GF-D8 (cell line): ENCODE data around the gene SERPINA5.
"Not testable (repeated sequence)": the region's sequence is repeated elsewhere in the genome, so short reads cannot be mapped to it uniquely, and the experiment has no call there.

Experiments used
- DNase-seq: peaks from one replicate; lab custom pipeline; 2025; lab: John Stamatoyannopoulos, UW

SERPINA5 gene

DNA sequence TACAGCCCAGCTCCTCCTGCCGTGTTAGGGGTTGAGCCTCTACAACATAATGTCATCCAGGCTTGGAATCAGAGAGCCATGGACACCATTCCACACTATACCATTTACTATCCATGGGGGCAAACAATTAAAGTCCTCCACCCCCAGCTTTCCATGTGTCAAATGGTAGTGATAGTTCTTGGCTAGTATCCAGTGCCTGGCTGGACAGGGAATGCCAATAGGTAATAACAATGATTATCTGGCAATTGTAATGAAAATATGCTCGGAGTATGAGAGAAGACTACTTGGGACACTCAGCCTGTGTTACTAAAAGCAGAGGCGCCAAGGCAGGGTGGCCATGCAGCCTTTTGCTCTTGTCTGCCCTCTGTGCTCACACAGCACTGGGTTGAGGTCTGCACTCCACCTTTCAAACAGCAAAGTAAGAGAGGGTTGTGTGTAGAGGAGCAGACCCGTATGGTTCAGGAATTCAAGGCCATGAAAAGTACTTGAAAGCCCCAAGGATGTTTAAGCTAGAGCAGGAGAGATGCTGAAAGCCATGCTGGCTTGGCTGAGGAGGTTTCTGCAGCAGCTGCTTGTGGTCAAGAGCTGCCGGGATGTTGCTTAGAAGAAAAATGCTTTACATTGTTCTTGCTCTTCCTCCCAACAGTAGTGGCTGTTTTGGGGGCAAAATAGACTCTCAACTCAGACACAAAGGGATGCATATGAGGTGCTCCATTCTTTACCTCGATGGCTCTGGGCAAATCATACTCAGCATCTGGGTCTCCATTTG lies 41.6 kb downstream of the SERPINA5 start:
- DNase-seq = no peak

DNA sequence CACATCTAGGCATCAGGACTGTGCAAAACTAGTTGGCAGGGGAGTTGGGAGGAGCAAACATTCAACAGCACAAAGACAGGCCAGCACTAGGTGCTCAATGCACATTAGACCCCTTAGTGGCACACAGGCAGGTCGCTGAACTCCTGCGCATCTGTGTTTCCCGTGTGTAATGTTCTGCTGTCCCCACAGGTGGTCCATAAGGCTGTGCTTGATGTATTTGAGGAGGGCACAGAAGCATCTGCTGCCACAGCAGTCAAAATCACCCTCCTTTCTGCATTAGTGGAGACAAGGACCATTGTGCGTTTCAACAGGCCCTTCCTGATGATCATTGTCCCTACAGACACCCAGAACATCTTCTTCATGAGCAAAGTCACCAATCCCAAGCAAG lies 42.2 kb downstream of the SERPINA5 start:
- DNase-seq = no peak

DNA sequence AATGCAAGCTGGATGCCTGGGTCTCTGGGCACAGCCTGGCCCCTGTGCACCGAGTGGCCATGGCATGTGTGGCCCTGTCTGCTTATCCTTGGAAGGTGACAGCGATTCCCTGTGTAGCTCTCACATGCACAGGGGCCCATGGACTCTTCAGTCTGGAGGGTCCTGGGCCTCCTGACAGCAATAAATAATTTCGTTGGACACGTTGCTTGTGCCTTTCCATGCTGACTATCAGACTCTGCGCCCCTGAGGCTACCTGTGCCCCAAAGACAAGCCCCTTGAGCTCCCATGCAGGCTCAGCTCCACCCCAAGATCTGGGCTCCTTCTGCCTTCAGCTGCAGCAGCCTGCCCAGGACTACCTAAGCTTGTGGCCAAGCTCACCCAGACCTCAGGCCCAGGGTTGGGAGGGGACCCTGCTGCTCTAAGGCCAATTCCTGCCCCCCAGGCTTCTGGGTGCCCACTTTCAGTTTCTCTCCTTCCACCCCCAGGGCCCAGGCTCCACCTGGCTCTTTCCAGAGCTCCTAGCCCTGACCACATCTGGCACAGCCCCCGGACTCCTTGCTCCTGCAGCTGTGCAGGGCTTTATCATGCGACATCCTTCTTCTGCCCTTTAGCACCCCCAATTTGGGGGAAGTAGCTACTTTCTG lies 42.8 kb downstream of the SERPINA5 start:
- no peak for DNase-seq

DNA sequence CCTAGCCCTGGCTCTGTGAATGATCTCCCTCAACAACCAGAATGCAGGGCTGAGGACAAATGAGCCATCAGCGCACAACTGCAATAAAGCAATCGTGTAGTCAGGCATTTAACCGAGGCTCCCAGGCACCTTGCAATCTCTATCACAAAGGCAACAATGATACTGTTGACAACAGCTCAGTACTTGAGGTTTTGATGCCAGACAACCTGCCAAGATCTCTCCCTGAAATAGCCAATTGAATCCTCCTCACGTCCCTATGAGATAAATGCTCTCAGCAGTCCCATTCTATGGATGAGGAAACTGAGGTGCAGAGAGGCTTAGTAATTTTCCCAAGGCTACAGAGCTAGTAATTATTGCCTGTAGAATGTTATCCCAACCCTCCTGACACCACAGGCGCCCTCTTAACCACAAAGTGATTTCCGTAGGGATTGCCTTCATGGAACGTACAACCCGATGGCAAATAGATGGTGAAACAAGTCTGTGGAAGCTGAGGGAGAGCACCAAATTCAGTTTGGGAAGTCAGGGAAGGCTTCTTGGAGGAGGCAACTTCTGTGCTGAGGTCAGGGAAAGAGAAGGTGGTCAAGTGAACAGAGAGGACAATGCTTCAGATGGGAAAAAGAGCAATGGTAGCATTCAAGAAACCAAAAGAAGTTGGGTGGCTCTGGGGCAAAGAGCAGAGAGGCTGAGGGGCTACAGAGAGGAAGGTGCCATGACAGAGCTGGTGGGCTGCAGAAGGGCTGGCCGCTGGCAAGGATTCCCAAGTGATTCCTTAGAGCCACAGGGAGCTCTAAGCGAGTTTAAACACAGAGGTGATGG lies 43.5 kb downstream of the SERPINA5 start:
- DNase-seq = no peak

DNA sequence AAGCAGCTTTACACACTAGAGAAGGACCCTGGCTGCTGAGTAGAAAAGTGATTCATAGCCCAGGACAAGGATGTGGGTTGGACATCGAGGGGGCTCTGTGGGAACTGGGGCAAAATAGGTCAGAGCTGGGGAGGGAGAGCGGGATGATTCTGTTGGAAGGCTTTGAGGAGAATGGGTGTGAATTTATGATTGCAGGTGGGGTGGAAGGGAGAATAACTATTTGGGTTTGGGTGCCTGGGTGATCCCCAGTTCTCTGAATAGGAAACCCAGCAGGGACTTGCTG lies 44.1 kb downstream of the SERPINA5 start:
- DNase-seq = no peak

DNA sequence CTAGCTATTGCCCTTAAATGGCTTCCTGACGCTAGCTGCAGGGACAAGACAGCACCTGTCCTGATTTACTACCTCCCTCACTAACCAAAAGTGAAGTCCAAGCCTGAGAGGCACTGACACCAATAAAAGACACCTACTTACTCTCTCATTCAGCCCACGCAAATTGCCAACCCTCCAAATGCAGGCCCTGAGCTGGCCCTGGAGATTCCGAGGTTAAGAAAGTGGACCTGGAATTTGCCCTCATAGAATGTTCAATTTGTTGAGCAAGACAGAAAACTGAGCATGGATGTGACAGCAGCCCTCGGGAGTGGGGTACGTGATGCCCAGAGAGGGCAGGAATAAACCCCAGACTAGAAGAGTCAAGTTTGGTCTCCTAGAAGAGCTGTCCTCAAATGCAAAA lies 47.4 kb downstream of the SERPINA5 start:
- DNase-seq = no peak

DNA sequence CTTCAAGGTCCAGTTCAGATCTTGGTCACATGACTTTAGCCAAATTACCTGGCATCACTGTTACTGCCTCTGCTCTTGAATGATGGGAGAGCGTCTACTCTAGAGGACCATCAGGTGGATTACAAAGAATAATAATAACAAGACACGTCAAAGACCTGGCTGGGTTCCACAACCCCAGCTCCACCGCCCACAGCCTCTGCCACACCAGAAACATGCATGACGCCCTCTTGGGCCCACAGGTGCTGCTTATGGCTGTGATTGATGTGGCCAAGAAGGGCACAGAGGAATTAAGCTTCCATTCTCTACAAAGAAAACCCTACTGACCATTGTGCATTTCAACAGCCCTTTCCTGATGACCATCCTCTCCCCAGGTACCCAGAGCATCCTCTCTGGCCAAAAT lies 49.2 kb downstream of the SERPINA5 start:
- no peak for DNase-seq

DNA sequence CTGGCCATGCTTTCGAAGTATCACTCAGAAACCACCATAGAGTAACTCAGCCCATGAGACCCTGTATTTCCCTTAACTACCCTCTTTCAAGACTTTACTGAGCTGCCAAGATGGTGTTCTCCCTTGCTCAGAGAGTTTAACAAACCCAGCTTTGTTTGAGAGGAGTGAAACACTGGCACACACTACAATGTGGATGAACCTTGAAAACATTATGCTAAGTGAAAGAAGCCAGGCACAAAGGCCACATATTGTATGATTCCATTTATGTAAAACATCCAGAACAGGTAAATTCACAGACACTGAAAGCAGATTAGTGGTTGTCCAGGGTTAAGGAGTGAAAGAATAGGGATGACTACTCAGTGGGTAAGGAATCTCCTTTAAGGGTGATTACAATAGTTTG lies 49.8 kb downstream of the SERPINA5 start:
- no peak for DNase-seq

DNA sequence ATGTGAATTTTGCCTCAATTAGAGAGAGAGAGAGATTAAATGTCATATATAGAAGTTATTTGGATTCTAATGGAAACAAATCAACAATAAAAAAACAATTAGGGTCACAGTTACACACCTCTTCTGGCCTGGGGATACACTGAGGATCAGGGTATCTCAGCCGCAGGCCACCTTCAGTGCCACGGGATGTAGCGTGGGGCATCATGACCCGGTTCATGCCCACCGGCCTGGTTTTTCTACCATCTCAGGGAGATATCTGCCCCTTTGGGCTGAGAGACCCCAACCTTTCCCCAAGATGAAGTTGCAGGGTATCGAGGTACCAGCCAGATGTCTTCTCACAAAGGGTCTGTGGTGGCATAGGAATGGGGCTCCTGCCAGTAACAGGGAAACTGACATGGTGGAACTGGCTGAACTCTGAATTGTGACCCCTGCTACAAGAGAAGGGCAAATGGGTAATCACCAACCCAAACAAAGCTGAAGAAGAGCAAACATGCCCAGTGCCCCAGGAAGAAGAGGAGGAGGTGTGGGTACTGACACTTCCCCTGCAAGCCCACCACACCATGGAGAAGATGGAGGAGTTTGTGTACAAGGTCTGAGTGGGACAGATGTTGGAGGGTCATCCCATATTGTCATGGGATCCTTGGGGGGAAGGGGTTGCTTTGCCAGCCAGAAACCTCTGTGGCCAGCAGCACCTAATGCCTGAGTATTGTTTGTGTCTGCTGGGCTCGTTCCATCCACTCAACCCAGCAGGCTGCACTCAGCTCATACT lies 50.5 kb downstream of the SERPINA5 start:
- no peak for DNase-seq

DNA sequence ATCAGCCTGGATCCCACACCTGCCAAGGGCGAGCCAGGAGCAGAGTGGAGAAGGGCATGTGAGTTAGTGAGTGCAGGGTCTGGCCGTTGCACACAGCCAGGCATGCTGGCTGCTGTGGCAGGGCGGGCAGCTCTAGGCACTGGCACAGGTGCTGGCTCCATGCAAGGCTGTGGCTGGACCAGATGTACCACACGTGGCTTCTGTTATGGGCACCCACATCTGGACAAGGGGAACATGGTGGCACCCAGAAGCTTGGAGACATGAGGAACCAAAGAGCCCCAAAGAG lies 51.0 kb downstream of the SERPINA5 start:
- no peak for DNase-seq

DNA sequence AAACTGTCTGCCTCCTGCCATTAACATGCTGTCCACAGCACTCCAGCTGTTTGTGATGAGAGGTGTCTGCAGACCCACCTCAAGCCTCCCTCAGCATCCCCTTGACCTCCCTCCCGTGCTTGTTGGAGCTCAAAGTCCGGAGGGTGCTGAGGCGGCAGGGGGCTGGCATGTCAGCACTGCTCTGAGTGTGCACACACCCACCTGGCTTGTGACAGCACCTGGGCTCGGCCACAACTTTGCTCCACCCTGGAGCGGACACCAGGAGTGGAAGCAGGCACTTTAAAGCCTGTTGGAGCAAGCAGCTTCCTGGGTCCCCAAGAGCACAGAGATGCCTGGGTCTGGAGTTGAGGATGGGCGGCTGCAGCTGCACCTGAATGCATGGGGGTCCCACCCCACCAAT lies 51.9 kb downstream of the SERPINA5 start:
- no peak for DNase-seq

DNA sequence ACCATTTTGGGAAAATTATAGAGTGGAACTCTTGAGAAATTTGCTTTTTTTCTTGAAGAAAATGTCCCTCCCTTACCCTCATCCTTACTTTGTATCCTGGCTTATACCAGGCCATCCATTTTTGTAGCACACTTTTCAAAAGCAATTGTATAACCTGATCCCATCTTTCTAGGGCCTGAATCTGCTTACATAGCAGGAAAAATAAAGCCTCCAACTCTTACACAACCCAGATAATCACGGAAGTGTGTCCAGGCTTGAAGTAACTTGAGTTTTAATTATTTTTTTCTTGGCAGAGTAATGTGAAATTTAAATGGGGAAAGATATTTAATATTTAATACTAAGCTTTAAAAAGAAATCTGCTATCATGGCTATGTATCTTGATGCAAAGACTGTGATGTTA lies 53.9 kb downstream of the SERPINA5 start:
- no peak for DNase-seq

DNA sequence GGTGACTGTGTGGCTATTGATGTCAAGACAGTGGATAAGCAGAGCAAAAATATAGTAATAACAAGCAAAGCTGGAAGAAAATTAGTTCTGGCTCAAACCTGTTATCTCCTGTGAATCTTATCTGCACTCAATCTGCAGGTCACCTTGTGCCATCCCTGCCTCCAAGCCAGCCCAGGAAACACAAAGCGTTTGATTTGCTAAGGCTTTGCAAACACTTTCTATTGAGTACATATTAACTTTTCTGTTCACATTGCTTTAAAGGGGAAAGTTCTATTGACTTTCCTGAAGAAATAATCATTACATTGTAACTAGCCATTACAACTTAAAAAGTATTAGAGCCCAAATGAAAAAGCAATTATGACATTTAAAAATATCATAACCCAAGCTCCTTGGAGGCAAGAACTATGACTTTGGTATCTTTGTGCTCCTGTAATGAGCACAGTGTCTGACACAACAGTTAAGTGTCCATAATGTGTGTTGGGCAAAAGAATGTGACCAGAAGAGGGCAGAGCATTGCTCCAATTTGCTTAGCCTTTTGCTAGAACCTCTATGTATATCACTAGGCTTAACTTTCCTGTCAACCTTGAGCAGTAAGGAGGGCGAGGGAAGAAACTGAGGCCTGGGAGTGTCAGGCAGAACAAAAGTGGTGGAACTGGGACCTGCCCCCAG lies 55.7 kb downstream of the SERPINA5 start:
- no peak for DNase-seq

DNA sequence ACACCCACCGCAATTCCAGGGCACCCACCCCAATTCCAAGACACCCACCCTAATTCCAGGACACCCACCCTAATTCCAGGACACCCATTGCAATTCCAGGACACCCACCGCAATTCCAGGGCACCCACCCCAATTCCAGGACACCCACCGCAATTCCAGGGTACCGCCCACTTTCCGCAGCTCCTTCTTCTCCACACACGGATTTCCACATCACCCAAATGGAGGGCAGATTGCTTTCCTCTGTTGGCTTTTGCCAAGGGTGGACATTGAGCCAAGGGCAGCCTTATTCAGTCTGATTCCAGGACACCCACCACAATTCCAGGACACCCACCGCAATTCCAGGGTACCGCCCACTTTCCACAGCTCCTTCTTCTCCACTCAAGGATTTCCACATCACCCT lies 56.6 kb downstream of the SERPINA5 start:
- not testable (repeated sequence) for DNase-seq

DNA sequence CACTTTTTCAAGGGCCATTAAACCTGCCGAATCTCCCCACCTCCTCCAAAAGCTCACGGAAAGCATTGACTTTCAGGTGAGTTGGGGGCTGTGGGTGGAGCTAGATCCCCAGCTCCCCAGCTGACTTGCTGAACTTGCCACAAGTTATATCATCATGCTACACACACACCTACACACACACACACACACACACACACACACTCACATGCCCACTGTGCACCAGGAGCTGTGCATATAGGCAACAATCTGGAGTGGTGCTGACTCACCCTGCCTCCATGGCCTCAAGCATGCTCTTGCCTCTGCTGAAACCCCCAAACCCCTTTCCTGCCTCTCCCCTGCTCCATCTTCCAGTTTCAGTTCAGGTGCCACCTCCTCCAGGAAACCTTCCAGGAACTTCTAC lies 57.1 kb downstream of the SERPINA5 start:
- DNase-seq = no peak

DNA sequence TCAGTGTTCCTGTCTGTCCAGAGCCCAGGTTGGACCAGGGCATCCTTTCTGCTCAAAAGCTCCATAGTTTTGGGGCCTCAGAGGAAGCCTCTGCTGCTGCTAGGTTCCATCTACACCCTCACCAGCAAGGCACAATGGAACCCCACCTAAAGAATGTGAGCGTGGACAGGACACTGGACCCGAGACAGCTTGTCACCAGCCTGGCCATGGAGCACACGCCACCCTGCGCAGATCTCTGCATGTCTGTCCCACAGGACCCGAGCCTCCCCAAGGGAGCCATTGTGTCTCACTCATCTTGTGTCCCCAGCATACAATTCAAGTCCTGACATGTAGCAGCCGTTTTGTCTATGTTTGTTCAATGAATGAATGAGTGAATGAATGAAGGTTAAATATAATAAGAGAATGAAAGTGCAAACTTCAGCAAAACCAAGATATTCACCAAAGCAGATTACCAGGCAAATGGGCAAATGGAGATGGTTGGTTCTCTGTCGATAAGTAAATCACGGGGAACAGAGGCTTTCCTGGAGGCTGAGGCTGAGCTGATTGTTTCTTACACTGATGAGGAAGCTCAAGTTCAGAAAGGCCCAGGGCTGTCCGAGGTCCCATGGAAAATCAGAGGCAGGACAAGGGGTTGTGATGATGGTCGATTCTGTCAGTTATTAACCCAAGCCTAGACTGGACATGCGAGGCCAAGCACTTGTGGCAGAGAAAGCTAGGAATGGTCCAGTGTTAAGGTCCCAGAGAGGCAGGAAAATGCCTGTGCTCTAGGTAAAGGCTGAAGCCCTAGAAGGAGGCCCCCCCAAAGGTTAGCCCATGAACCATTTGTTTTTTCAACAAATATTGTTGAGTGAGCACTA lies 58.0 kb downstream of the SERPINA5 start:
- no peak for DNase-seq

DNA sequence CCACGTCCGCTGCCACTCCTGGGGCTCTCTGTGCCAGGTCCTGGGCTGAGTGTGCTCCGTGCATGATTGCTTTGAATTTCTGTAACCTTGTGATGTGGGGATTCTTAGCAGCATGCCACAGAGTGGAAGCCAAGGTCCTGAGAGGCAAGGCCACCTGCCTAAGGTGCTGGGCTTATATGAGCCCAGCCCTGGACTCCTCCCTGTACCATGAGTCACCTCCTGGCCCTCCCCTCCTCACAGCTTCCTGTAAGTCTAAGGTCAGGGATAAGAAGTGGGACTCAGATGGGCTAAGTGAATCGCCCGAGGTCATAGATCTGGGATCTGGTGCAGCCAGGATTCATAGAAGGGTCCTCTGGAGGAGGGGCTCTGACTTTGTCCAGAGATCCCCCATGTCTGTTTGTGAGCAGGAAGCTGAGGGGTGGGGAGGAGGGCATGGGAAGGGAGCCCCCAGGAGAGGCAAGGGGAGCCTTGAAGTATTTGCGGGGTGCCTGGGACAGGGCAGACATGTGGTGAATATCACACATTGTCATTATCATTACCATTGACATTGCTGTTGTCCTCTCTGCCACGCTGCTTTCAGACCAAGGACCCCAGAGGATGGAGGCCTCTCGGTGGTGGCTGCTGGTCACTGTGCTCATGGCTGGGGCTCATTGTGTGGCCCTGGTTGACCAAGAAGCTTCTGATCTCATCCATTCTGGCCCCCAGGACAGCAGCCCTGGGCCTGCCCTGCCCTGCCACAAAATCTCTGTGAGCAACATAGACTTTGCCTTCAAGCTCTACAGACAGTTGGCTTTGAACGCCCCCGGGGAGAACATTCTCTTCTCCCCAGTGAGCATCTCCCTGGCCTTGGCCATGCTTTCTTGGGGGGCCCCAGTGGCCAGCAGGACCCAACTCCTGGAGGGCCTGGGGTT lies 59.8 kb downstream of the SERPINA5 start:
- DNase-seq = no peak

DNA sequence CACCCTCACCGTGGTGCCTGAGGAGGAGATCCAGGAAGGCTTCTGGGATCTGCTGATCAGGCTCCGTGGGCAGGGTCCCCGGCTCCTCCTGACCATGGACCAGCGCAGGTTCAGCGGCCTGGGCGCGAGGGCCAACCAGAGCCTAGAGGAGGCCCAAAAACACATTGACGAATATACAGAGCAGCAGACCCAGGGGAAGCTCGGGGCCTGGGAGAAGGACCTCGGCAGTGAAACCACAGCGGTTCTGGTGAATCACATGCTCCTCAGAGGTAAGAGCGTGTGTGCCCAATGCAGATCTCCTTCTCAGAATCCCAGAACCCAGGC lies 60.4 kb downstream of the SERPINA5 start:
- DNase-seq = no peak
